ENCODE results near the gene MAPK1IP1L. TPM values are rescaled to one million over a fixed set of nuclear protein-coding genes. Genes with fewer than 3 reads are reported as not detected.

Gene MAPK1IP1L
- total and polyA plus RNA-seq, 5 donors, result 31.4 to 96.4 (median 60.8) TPM

DNA sequence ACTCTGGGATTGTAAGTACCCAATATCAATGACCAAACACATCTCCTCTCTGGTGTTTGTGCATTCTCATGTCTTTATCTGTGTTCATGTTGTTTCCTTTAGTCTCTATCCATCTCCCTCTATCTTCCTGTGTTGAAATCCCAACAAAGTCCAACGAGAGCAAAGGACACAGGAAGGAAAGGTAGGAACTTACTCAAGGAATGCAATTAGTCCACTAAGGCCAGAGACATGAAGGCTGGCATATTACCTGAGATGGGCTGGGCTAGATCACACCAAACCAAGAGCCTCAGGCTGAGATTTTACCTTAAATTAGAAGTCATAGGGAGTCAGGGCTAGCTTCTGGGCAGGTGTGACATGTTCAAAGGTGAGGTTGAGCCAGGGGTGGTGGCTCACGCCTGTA, 63.3 kb downstream of the MAPK1IP1L start:
- Histone ChIP-seq H3K27ac (ENCODE audit: low read length) (no peak overlapping the region), H3K27me3 (ENCODE audit: control insufficient read depth, insufficient read depth) (no peaks in the 10 kb centered on the region), H3K4me1 (ENCODE audit: control insufficient read depth, insufficient read depth, low read length) (peaks cover 20% of the 10 kb centered on the region), H3K4me3 (ENCODE audit: low read length) (no peak overlapping the region), H3K9me3 (ENCODE audit: control insufficient read depth, low read length) (no peaks in the 10 kb centered on the region)
- intact Hi-C loops (cut with DNase I), result no loop called here
- 68% methylated on average over 2 of the region's 2 CpGs for WGBS
- ATAC-seq, result no peak
- DNase-seq, result no peak

DNA sequence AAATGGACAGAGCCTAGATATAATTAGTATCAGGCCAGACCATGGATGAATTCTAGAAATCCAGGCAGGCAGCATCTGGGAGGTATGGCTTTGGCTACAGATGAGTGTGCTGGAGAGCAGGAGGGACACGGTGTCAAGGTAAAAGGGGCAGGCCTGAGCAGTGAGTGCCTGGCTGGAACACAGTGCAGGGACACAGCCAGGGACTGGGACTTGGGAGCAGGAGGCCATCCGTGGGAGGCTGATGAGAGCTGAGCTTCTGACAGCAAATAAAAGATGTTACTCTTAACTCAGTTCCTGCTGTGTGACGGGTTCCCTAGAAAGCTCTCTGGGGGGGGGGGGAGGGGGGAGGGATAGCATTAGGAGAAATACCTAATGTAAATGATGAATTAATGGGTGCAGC, 64.0 kb downstream of the MAPK1IP1L start:
- Histone ChIP-seq H3K4me1 (ENCODE audit: control insufficient read depth, insufficient read depth, low read length) (peaks cover 25% of the 10 kb centered on the region), H3K27me3 (ENCODE audit: control insufficient read depth, insufficient read depth) (no peaks in the 10 kb centered on the region), H3K4me3 (ENCODE audit: low read length) (no peak overlapping the region), H3K9me3 (ENCODE audit: control insufficient read depth, low read length) (no peaks in the 10 kb centered on the region), H3K27ac (ENCODE audit: low read length) (no peak overlapping the region)
- WGBS, result 34% methylated on average over 3 of the region's 3 CpGs
- no peak for ATAC-seq
- intact Hi-C loops (cut with DNase I), result no loop called here
- no peak for DNase-seq

DNA sequence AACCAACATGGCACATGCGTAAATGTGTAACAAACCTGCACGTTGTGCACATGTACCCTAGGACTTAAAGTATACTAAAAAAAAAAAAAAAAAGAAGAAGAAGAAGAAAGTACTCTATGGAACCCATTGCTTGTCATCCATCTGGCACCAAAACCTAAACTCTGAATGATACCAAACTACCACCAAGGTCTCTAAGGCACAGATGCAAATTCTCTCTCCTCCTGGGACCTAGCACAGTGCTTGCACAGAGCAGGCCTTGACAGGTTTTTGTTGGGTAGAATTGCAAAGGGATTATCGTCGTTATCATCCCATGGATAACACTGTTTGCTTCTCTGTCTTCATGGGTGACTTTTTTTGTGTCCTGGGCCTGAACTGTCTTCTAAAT, 64.4 kb downstream of the MAPK1IP1L start:
- DNase-seq (no peak), ATAC-seq (no peak)
- Histone ChIP-seq H3K4me1 (ENCODE audit: control insufficient read depth, insufficient read depth, low read length) (peaks cover 29% of the 10 kb centered on the region), H3K4me3 (ENCODE audit: low read length) (no peak overlapping the region), H3K27ac (ENCODE audit: low read length) (no peak overlapping the region), H3K27me3 (ENCODE audit: control insufficient read depth, insufficient read depth) (no peaks in the 10 kb centered on the region), H3K9me3 (ENCODE audit: control insufficient read depth, low read length) (no peaks in the 10 kb centered on the region)
- intact Hi-C loops (cut with DNase I), result no loop called here
- 91% methylated on average over 4 of the region's 4 CpGs for WGBS

- Histone ChIP-seq H3K4me3 (ENCODE audit: low read length) (no peak overlapping the region), H3K27me3 (ENCODE audit: control insufficient read depth, insufficient read depth) (no peaks in the 10 kb centered on the region), H3K9me3 (ENCODE audit: control insufficient read depth, low read length) (no peaks in the 10 kb centered on the region), H3K27ac (ENCODE audit: low read length) (no peak overlapping the region), H3K4me1 (ENCODE audit: control insufficient read depth, insufficient read depth, low read length) (peaks cover 30% of the 10 kb centered on the region)
- intact Hi-C loops (cut with DNase I), result no loop called here
- no peak for ATAC-seq
- DNase-seq, result no peak
- WGBS, result 67% methylated on average over 11 of the region's 11 CpGs
These were observed 65.0 kb downstream of the MAPK1IP1L start for GRCh38 chr14:55116246-55117030.

GRCh38 chr14:55117803-55118441, 66.5 kb downstream of the MAPK1IP1L start:
- peak in 1 of 2 donors; percentile 60 for ATAC-seq
- Histone ChIP-seq H3K4me1 (ENCODE audit: control insufficient read depth, insufficient read depth, low read length) (peaks cover 36% of the 10 kb centered on the region), H3K27me3 (ENCODE audit: control insufficient read depth, insufficient read depth) (no peaks in the 10 kb centered on the region), H3K27ac (ENCODE audit: low read length) (peak overlapping the region; percentile 98), H3K9me3 (ENCODE audit: control insufficient read depth, low read length) (no peaks in the 10 kb centered on the region), H3K4me3 (ENCODE audit: low read length) (no peak overlapping the region)
- 58% methylated on average over 7 of the region's 7 CpGs for WGBS
- DNase-seq, result no peak
- intact Hi-C loops (cut with DNase I), result no loop called here

- Histone ChIP-seq H3K4me3 (ENCODE audit: low read length) (no peak overlapping the region), H3K4me1 (ENCODE audit: control insufficient read depth, insufficient read depth, low read length) (peaks cover 40% of the 10 kb centered on the region), H3K9me3 (ENCODE audit: control insufficient read depth, low read length) (no peaks in the 10 kb centered on the region), H3K27ac (ENCODE audit: low read length) (peak overlapping the region; percentile 98), H3K27me3 (ENCODE audit: control insufficient read depth, insufficient read depth) (no peaks in the 10 kb centered on the region)
- ATAC-seq, result no peak
- intact Hi-C loops (cut with DNase I), result no loop called here
- DNase-seq, result no peak
- 28% methylated on average over 3 of the region's 3 CpGs for WGBS
These were observed 67.3 kb downstream of the MAPK1IP1L start for GRCh38 chr14:55118761-55119160.

Other genes with a start within 250 kb of the MAPK1IP1L start
- gene GCH1, start 148.8 kb upstream of the MAPK1IP1L start, total RNA-seq, result 1 to 10 TPM; 1.6 to 4.8 (median 2.1) TPM
- 2.5 TPM for gene GCH1, start 148.8 kb upstream of the MAPK1IP1L start, polyA plus RNA-seq
- 1 to 10 TPM; 1.5 to 3.4 (median 2.0) TPM for gene WDHD1, start 24.5 kb upstream of the MAPK1IP1L start, total RNA-seq
- gene WDHD1, start 24.5 kb upstream of the MAPK1IP1L start, polyA plus RNA-seq, result 0.68 TPM
- gene SOCS4, start 24.4 kb upstream of the MAPK1IP1L start, total RNA-seq, result 10 to 100 TPM; 19.7 to 29.7 (median 23.9) TPM
- gene SOCS4, start 24.4 kb upstream of the MAPK1IP1L start, polyA plus RNA-seq, result 5.7 TPM
- gene LGALS3, start 77.6 kb downstream of the MAPK1IP1L start, total RNA-seq, result 100 to 1,000 TPM; 139 to 186 (median 164) TPM
- 271 TPM for gene LGALS3, start 77.6 kb downstream of the MAPK1IP1L start, polyA plus RNA-seq
- gene DLGAP5, start 139.9 kb downstream of the MAPK1IP1L start, total RNA-seq, result under 1 TPM in 3 of 4 donors, not detected in 1; 0.23 to 0.89 (median 0.38) TPM
- gene DLGAP5, start 139.9 kb downstream of the MAPK1IP1L start, polyA plus RNA-seq, result 0.02 TPM
- 10 to 100 TPM; 21.6 to 30.0 (median 25.3) TPM for gene FBXO34, start 219.8 kb downstream of the MAPK1IP1L start, total RNA-seq
- gene FBXO34, start 219.8 kb downstream of the MAPK1IP1L start, polyA plus RNA-seq, result 10.2 TPM

Data from right cardiac atrium (tissue), 5 donors.